HG03571 (cell line): ENCODE data around the gene PLA2G12A.
A peak's percentile ranks its signal among the peaks of the same experiment; 100 is the strongest.

Experiments used
- ATAC-seq: cut with Tn5 transposase; IDR thresholded peaks from one replicate; pipeline ENCODE4 v1.9.1; 2021; ENCODE audit not compliant: unreplicated experiment

Gene PLA2G12A

GRCh38 chr4:109729117-109729717 lies 653 bp downstream of the PLA2G12A start:
- no peak for ATAC-seq

- no peak for ATAC-seq
Measured at GRCh38 chr4:109728385-109728784, 1.5 kb downstream of the PLA2G12A start.

DNA sequence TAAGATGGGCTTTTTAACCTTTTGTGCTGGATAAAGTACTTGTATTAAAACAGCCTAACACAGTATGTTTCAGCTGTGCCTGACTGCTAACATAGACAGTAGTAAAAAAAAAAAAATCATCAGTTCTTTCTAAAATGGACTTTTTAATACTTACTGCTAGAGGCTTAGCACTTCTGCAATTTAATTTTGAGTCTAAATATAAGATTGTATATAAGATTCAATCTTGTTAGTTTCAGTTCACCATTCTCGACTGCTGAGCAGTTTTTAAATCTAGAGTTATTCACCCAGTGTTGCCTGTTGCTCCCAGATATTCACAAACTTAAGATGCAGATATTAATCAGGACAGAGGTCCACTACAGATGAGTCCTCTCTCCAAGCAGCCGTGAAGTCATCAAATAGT lies 6.8 kb downstream of the PLA2G12A start:
- ATAC-seq = no peak

DNA sequence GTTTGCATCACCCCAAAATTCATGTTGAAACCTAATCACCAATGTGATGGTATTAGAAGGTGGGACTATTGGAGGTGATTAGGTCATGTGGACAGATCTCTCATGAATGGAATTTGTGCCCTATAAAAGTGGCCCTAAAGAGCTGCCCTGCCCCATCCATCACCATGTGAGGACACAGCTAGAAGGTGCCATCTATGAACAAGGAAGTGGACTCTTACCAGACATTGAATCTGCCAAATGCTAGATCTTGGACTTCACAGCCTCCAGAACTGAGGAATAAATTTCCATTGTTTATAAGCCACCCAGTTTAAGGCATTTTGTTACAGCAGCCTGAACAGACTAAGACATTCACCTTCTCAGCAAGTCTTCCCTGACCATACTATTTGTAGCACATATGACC lies 7.5 kb downstream of the PLA2G12A start:
- ATAC-seq = no peak

DNA sequence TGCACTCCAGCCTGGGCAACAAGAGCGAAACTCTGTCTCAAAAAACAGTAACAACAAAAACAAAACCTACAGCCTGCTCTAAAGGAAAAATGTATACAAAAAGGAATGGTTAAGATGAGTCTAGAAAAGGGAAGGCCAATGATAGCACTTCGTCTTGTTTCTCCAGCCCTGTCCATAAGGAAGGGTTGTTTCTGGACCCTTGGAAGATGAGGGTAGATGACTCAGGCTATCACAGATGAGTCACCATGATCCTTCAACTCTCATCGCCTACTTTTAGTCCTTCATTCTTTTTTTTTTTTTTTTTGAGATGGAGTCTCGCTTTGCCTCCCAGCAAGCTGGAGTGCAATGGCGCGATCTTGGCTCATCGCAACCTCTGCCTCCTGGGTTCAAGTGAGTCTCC lies 8.8 kb downstream of the PLA2G12A start:
- no peak for ATAC-seq

DNA sequence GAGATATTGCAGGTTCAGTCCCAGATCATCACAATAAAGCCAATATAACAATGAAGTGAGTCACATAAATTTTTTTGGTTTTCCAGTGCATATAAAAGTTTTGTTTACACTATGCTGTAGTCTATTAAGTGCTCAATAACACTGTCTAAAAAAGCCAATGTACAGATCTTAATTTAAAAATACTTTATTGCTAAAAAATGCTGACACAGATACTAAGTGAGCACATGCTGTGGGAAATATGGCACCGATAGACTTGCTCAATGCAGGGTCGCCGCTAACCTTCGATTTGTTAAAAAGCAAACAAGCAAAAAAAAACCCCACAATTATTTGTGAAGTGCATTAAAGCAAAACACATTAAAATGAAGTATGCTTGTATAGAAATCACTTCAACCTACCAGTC lies 10.3 kb downstream of the PLA2G12A start:
- ATAC-seq = no peak

- no peak for ATAC-seq
Measured at GRCh38 chr4:109718759-109719158, 11.1 kb downstream of the PLA2G12A start.

- no peak for ATAC-seq
Measured at GRCh38 chr4:109713500-109713899, 16.4 kb downstream of the PLA2G12A start.

DNA sequence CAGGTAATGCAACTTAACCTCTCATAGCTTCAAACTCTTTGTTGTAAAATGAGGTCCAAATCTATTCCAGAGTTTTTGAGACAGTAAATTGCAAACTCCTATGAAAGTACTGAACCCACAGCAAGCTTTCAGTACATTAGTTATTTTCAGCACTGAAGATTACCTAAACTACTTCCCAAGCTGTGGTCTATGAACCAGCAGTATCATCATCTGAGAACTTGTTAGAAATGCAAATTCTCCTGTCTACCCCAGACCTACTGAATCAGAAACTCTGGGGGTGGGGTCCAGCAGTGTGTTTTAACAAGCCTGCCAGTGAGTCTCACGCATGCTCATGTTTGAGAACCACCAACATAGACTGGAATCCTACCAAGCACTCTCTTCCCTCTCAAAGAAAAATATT lies 20.9 kb downstream of the PLA2G12A start:
- no peak for ATAC-seq

- ATAC-seq = no peak
Measured at GRCh38 chr4:109708435-109708834, 21.4 kb downstream of the PLA2G12A start.

- ATAC-seq = no peak
Measured at GRCh38 chr4:109703664-109704361, 26.1 kb downstream of the PLA2G12A start.

DNA sequence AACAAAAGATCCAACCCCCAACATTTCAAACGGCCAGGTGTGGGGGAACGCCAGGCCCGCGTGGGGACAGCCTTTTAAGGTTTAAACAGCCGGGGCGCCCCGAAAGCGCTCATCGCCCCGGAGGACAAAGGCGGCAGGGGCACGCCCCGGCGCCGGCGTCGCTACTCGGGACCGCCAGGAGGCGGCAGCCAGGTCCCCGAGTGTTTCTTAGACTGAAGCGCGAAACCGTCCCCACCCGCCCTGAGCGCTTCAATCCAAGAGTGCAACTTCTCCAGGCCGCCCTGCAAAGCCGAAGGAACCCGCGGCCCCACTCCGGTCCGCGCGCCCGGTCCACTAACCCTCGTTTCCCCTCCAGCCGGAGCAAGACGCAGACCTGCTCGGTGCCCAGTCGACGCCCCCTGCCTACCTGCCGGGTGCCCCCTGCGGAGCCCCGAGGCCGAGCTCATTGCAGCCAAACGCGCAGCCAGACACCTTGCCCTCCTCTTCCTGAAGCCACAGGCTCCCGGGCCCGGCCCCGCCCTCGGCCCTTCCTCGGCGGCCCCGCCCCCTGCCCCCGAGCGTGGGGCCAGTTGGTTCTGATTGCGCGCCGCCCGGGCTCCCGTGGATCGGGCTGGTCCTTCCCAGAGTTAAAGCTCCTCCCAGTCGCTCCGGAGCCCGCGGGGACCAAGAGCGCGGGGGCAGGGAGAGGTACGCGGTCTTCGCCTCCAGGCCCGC lies 26.8 kb downstream of the PLA2G12A start, which contains the start of gene CASP6:
Gene CASP6, minus strand, starts transcription at position 496 of the 714 bp plus-strand sequence. Its CDS starts 50 bp downstream, at position 446.
- peak; percentile 65 for ATAC-seq

GRCh38 chr4:109701566-109702410 lies 28.1 kb downstream of the PLA2G12A start:
- peak; percentile 10 for ATAC-seq

DNA sequence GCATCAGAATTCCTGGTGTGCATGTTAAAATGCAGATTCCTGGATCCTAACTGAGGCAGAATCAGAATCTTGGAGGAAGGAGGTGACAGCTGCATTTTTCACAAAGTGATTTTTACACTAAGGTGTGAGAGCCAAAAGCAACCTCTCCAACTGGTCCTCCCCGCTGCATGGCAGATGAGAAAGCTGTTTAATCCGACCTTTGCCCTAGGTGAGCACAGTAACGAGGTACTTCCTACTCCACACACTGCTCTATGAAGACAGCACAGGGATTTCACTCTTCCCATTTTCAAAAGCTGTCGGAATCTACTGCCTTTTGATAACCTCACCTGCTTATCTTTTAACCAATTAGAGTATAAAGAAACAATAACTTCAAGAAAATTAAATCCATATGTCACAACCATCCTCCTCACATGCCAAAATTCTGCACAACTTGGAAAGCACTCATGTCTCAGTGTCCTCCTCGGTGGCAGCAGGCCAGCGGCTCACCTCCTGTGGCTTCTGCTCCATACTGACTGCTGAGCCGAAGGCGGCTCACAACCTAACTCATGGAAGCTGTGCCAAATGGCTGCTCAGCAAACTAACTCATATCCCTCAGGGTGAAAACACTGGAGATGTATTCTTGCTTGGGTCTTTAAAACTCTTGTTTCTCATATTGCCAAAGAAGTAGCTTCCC lies 30.2 kb downstream of the PLA2G12A start:
- ATAC-seq = no peak

DNA sequence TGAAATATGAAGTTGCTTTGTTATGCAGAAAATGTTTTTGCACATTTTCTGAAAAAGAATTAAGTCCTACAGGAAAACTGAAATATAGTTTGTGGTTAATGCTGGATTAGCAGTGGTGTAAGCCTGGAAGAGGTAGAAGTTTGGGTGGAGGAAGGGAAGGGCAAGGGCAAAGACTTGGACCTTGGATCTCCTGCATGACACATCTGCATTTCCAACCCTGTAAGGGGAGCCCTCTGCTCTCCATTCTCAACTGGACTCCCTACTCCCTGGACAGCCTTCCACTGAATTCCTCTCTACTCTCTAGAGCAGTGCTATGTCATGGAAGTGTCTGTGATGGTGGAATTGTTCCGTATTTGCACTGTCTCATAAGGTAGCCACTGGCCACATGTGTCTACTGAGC lies 31.2 kb downstream of the PLA2G12A start:
- ATAC-seq = no peak

- no peak for ATAC-seq
Measured at GRCh38 chr4:109691411-109691920, 38.4 kb downstream of the PLA2G12A start.

DNA sequence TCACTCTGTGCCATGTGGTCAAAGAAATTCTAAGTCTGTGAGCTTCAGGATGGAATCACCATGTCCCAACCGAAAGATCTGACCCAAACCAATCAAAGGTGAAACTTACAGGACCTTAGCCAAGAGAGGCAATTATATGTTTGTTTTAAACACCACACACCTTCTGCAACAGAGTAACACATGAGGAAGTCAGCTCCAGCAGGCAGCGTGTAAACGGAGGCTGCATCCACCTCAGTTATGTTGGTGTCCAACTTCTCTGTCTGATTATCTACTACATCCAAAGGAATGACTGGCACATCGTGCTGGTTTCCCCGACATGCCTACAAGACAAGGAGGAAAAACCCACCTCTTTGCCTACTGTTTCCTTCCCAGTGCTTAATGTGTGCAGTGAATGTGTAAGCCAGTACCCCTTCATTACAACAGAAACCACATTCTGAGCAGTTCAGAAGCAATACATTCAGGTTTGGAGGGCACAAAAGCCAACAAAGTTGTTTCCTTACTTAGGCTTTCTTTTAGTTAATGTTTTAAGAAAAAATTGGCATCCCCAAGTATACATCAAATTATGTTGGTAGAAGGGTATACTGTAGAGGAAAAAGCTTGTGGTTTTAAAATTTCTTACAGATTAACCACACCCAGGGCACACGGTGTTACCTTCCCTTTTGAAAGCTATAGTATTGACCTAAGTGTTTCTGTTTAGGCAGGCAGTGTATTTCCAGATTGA lies 39.0 kb downstream of the PLA2G12A start:
- ATAC-seq = peak; percentile 94

DNA sequence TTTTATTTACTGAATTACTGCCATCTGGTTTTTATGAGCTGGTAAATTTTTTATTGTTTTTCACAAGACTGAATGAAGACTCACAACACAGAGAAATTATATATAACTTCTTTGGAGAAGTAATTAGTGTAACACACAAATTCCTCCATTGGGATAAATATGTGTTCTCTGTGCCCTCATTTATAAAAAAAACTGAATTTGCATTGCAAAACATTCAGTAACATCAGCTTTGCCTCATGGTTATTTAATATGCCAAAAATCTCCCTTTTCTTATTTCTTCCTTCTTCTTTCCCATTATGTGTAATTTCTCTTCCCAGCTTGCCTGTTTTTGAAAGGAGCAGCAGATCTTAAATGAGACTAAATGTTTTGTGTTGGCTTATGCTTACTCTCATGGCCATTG lies 45.1 kb downstream of the PLA2G12A start:
- no peak for ATAC-seq

DNA sequence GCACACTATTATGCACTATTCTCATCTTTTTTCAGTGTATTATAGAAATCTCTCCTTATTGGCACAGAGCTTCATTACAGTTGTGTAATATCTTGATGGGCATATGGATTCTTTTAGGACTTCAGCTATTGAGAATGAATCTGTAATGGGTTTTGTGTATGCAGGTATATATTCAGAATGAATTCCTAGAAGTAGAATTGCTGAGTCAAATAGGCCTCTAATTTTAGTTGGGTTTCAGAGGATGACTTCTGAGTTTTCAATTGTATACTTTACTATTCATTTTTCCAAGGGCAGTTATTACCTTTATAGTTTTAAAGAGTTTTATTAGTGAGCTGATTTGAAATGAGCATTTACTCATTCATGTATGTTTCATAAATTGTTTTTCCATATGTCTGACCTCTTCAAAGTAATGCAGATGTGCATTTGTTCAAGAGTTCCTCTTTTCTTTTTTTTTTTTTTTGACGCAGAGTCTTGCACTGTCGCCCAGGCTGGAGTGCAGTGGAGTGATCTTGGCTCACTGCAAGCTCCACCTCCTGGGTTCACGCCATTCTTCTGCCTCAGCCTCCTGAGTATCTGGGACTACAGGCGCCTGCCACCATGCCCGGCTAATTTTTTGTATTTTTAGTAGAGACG lies 46.1 kb downstream of the PLA2G12A start:
- ATAC-seq = no peak
